HG03135 (cell line): ENCODE measurements around the gene IL6.
A peak's percentile ranks its signal among the peaks of the same experiment; 100 is the strongest.

Experiments
- ATAC-seq: cut with Tn5 transposase; IDR thresholded peaks from one replicate; pipeline ENCODE4 v1.9.1; 2021; ENCODE audit warnings: mild to moderate bottlenecking, moderate library complexity; ENCODE audit not compliant: unreplicated experiment

IL6 gene

GRCh38 chr7:22726345-22726906, 574 bp upstream of the IL6 start:
- peak; percentile 64 for ATAC-seq

GRCh38 chr7:22727714-22728035, 675 bp downstream of the IL6 start:
- no peak for ATAC-seq

- no peak for ATAC-seq
Measured at GRCh38 chr7:22728401-22729029, 1.5 kb downstream of the IL6 start.

- ATAC-seq, result no peak
Measured at GRCh38 chr7:22729180-22729825, 2.3 kb downstream of the IL6 start.

- no peak for ATAC-seq
Measured at GRCh38 chr7:22730066-22730710, 3.2 kb downstream of the IL6 start.

- ATAC-seq, result no peak
Measured at GRCh38 chr7:22730921-22731654, 4.1 kb downstream of the IL6 start.

- ATAC-seq, result no peak
Measured at GRCh38 chr7:22731766-22732165, 4.8 kb downstream of the IL6 start.

- ATAC-seq, result no peak
Measured at GRCh38 chr7:22732556-22733126, 5.6 kb downstream of the IL6 start.

GRCh38 chr7:22733761-22734160, 6.8 kb downstream of the IL6 start:
- no peak for ATAC-seq

GRCh38 chr7:22743014-22743413, 16.0 kb downstream of the IL6 start:
- ATAC-seq, result no peak

- no peak for ATAC-seq
Measured at GRCh38 chr7:22751341-22751740, 24.3 kb downstream of the IL6 start.

- no peak for ATAC-seq
Measured at GRCh38 chr7:22757338-22757994, 30.5 kb downstream of the IL6 start.

- ATAC-seq, result no peak
Measured at GRCh38 chr7:22758576-22758975, 31.6 kb downstream of the IL6 start.

GRCh38 chr7:22759721-22760120, 32.7 kb downstream of the IL6 start:
- no peak for ATAC-seq

GRCh38 chr7:22762866-22763265, 35.9 kb downstream of the IL6 start:
- no peak for ATAC-seq

GRCh38 chr7:22765609-22766008, 38.6 kb downstream of the IL6 start:
- ATAC-seq, result peak; percentile 84

GRCh38 chr7:22771194-22771871, 44.3 kb downstream of the IL6 start:
- no peak for ATAC-seq

- no peak for ATAC-seq
Measured at GRCh38 chr7:22771872-22772228, 44.9 kb downstream of the IL6 start.

GRCh38 chr7:22772885-22773284, 45.9 kb downstream of the IL6 start:
- no peak for ATAC-seq

- ATAC-seq, result no peak
Measured at GRCh38 chr7:22776964-22777363, 50.0 kb downstream of the IL6 start.
